CD4-positive, alpha-beta T cell treated with Interleukin-17A for 1 hour (primary cell): Measurements from ENCODE around the gene C18orf32.
"Not testable (repeated sequence)": the region's sequence is repeated elsewhere in the genome, so short reads cannot be mapped to it uniquely, and the experiment has no call there.

ENCODE experiments used
- DNase-seq: peaks from one replicate; pipeline ENCODE4 v3.0.0-alpha.2; 2020

Gene C18orf32

DNA sequence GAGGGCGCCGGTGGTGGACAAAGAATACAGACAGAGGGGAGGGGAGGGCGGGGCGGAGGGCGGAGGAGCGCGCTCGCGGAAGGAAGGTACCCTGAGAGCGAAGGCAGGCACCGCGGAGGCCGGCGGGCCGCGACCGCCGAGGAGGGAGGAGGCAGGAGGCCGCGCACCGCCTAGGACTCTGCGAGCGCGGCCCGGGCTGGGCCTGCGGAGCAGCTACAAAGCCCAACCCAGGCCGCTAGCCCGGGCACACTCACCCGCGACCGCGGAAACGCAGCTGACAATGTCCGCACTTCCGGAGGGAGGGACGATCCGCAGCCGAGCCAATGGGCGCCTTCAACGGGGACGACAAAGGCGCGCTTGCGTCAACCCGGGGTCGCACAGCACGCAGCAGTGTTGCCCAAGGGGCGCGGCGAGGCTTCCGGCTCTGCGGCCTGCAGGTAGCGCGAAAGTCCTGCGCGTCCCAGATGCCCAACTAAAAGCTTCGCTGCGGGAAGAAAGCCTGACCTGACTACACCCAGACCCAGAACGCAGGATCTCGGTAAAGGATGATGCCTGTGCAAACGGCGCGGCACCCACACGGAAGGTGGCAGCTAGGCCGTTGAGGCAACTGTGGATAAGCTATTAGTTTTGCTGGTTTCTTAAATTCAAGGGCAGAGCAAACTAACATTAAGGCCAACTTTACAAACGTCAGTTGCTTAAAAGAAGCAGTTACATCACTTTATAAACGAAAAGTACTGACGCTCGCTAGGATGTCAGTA, at the start of gene C18orf32:
C18orf32 (minus strand) TSS at position 282 of the 758 bp plus-strand sequence. CDS start 3,486 bp downstream, outside the sequence.
- peak; percentile 95 for DNase-seq

DNA sequence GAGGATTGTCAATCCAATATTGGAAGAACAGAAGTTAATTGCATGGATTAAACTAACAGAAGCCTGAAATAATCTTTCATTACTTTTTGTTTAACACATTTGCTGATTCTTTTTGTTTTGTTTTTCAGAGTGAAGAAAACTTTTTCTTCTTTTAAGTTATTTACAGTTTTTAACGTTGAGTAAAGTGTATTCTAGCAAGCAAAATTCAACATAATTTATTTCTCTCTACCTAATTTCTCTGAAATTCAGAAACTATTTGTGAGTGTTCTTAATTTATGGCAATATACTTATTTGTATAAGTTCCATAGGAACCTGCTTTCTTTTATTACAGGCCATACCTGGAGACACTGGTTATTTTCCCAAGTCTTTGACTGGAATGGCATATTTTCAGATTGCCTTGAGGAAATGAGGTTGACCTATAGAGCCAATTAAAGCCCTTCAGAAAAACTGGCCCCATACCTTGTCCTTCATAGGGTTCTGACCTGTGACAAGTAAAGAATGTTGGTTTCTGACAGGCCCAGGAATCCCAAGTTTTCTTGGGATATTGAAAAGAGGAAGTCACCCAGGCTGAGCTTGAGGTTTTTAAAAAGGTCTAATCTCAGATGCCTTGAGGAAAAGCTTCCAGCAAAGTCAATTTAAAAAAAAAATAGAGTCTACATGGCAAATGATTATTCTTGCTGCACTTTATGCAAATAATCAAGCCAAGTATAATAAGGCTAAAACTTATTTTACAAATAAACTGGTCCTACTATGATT, 48.0 kb upstream of the C18orf32 start:
- no peak for DNase-seq

DNA sequence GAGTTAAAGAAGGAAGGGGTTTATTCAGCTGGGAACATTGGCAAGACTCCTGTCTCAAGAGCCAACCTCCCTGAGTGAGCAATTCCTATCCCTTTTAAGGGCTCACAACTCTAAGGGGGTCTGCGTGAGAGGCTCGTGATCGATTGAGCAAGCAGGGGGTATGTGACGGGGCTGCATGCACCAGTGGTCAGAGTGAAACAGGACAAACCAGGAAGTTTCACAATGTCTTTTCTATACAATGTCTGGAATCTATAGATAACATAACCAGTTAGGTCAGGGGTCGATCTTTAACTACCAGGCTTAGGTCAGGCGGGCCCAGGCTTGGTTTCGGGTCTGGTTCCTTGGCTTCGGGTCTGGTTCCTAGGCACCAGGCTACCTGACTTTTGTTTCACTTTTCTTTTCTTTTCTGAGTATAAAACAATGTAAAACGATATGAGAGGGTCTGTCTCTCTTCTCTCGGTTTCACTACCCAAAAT, 44.7 kb upstream of the C18orf32 start:
- no peak for DNase-seq

DNA sequence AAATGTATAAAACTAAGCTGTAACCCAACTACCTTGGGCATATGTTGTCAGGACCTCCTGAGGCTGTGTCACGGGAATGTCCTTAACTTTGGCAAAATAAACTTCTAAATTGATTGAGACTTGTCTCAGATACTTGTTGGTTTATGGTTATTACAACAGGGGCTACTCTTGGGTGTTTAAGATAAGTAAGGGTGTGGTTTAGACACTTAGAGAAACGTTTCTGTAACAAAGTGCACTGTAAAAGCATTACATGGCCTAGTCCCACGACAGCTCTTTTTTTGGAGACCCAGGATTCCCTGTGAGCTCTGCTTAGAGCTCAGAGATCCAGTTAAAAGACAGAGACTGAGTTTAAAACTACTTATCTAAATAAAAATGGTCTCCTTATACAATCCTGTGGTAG, 42.6 kb upstream of the C18orf32 start:
- no peak for DNase-seq

DNA sequence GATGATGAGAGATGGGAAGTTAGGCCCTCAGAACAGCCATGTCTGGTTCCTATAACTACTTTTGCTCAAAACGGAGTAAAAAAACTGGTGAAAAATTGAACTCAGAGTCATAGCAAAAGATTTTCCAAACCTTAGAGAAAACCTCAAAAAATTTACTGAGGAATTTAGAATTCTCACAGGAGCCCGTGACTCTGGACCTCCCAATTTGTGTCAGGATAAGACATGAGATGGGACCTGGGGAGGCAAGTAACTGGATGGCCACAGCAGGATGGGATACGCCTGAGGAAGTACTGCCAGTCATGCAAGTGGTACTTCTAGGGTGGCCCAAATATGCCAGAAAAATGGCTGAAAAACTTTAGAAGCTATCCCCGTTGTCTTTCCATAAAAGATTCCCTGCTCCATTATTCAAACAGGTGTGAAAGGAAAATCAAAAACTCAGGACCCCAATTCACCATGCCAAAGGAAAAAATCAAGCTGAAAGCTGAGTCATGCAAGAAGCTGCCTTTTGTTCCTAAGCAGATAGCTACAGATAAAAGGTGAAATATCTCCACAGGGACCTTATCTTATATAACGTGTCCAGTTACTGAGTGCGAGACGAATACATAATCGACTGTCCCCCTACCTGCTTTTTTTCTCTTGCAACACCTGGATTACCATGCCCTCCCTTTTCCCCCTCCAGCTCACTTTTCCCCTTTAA, 40.7 kb upstream of the C18orf32 start:
- DNase-seq, result no peak

DNA sequence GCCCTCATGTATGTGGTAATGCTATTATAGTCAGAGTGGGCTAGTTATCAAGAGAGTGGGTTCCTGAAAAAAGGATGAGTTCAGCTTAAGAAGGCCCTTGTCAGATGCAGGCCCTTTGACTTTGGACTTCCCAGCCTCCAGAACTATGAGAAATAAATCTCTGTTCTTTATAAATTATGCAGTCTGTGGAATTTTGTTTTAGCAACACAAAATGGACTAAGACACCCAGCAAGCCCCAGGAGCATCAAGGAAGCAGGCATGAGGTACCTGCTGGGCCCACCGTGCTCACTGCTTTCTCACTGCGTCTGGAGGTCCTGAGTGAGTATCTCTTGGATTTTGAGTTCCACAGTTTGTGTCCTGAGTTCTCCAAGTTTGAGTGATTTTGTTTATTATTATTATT, 38.9 kb upstream of the C18orf32 start:
- DNase-seq, result no peak

DNA sequence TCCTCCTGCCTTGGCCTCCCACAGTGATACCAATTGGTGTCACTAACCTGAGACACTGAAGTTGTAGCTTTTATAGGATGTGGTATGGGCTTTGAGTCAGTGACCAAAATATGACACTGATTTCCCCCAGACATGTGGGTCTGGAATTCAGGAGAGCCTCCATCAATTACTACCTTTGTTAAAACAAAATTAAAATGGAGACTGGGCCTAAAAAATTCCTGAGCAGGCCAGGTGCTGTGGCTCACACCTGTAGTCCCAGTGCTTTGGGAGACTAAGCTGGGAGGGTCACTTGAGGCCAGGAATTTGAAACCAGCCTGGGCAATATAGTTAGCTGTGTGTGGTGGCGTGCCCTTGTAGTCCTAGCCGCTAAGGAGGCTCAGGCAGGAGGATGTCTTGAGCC, 37.9 kb upstream of the C18orf32 start:
- no peak for DNase-seq

DNA sequence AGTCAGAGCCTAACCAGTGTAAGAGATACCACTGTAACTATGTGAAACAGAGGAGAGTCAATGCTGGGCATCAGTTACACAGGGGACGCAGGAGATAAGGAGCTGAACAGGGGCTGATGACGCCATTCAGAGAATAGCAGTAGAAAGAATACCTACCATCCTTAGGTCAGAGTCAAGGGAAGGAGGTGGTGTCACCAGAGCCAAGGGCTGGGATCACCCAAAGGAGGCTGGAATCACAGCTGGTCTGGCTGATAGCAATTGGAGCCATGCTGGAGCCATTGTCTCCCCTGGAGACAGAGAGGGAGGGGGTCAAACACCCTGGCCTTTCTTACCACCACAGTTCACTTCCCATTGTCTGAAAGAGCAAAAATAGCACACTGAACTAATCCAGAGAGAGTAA, 37.3 kb upstream of the C18orf32 start:
- DNase-seq, result no peak

DNA sequence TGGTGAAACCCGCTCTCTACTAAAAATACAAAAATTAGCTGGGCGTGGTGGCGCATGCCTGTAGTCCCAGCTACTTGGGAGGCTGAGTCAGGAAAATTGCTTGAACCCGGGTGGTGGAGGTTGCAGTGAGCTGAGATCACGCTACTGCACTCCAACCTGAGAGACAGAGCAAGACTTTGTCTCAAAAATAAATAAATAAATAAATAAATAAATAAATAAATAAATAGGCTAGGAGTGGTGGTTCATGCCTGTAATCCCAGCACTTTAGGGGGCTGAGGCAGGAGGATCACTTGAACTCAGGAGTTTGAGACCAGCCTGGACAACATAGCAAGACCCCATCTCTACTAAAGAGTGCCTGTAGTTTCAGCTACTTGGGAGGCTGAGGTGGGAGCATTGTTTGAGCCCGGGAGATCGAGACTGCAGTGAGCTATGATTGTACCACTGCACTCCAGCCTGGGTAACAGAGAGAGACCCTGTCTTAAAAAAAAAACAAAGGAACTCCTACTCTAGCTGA, 36.6 kb upstream of the C18orf32 start:
- DNase-seq, result not testable (repeated sequence)

DNA sequence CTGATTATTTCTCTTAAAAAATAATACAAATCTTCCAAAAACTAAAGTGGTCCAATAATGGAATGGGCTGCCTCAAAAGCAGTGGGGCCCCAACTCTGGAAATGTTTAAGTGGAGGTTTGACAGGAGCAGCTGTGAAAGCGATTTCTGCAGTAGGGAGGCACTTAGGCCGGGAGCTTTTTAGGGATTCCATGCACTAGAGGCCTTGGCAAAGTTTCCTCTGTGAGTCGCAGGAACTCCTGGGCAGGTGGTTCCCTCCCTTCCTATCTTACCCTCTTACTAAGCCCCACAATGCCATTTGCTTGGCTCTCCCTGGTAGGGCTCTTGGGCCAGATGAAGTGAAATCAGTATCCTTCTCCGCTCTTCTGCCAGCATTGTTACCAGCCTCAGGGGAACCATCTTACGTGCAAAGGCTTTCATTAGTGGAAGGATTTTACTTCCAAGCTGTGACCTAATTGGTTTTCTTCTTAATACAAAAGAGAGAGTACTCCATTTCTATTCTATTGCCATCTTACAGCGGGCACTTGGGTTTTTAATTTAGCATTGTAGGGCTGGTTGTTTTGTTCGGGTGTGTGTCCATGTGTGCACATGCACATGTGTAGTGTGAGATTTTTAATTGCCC, 34.3 kb upstream of the C18orf32 start:
- no peak for DNase-seq

DNA sequence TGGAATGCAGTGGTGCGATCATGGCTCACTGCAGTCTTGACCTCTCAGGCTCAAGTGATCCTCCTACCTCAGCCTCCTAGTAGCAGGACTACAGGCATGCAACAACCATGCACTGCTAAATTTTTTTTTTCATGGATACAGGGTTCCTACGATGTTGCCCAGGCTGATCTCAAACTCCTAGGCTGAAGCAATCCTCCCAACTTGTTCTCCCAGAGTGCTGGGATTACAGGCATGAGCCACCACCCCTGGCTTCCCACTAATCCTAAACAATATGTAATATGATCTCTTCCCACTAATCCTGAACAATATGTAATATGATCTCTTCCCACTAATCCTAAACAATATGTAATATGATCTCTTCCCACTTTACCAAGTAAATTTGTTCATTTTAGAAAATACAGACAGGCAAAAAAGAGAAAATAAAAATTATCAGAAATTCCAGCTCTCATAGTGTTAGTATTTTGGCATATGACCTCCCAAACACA, 33.7 kb upstream of the C18orf32 start:
- DNase-seq, result no peak

DNA sequence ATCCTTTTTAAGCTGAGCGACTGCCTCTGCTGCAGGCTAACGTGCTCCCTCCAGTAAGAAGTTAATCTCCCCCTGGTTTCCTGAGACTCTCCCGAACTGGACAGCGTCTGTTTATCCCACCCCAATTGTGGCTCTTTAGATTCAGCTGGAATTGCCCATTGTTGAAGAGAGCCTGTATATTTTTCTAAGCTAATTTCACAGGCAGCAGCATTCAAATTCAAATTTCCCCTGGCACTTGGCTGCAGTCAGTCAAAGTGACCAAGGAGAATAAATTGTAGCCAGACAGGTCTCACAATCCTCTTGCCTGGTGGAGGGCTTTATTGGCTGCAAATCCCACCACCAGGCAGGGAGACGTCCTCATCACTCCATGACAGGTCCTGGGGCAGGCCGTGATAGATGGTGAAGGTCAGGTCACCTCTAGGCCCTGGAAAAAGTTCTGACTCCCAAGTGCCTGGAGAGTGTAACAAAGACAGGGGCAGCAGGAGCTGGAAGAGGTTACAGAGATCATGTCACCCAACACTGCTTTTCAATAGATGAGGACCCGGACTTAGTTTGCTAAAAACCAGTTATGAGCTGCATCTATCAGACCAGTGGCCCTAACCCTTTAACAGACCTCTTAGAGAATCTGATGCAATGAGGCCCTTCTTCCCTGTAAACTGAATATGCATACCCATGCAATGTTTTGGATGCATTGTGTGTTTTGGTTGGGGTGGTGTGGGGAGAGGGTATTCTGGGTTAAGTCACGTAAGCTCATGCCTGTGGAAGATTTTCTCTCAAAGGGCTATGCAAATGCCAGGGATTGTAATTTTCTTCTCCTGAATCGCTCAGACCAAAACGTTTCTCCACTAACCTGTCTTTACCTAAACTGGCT, 32.3 kb upstream of the C18orf32 start:
- no peak for DNase-seq

DNA sequence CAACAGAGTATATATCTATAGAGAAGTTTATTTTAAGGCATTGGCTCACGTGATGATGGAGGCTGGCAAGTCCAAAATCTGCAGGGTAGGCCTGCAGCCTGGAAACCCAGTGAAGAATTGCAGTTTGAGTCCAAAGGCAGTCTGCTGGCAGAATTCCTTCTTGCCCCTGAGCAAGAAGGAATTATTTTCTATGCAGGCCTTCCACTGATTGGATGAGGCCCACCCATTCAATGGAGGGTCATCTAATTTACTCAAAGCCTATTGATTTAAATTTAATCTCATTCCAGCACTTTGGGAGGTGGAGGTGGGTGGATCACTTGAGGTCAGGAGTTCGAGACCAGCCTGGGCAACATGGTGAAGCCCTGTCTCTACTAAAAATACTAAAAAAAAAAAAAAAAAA, 30.4 kb upstream of the C18orf32 start:
- DNase-seq, result no peak

DNA sequence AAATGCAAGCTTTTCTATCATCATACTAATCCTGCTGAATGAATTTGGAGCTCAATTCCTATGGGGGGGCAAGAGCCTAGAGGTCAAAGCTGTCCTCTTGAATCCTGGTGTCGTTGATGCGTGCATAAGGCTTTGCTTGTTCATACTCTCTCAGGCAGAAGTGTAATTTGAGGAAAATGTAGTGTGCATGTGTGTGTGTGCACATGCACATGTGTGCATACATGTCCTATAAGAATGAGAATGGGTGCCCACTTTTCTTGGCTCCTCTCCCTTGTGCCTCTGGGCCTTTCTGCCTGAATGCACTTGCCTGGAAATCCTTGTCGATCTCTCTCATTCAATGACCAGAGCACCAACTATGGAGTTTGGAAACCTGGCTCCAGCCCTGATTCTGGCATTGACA, 28.5 kb upstream of the C18orf32 start:
- DNase-seq, result no peak

DNA sequence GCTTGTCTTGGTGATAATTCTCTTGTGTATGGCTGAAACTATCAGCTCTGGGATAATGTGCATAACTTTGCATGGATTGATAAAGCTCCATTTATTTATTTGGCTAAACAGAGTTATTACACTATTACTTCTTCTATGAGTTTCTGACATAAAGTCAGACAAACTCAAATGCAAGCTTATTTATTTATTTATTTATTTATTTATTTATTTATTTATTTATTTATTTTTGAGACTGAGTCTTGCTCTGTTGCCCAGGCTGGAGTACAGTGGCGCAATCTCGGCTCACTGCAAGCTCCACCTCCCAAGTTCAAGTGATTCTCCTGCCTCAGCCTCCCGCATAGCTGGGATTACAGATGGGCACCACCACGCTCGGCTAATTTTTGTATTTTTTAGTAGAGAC, 28.0 kb upstream of the C18orf32 start:
- DNase-seq, result not testable (repeated sequence)

DNA sequence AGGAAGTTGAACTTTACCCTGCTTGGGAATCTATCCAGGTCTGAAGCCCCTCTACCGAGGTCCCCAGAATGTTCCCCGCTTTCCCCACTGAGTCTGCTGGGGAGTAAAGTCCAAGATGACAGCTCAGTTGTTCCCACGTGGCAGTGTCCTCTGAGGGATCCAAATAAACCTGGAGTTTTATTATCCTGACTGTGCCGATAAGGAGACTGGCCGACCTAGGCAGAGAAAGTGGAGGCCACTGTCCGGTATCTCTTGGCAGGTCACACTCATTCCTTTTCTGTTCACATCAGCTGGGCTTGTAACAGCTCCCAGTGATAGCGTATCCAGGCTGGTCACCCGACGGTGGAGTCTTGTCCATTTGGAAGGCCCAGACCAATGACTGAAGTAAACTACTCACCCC, 27.5 kb upstream of the C18orf32 start:
- no peak for DNase-seq

DNA sequence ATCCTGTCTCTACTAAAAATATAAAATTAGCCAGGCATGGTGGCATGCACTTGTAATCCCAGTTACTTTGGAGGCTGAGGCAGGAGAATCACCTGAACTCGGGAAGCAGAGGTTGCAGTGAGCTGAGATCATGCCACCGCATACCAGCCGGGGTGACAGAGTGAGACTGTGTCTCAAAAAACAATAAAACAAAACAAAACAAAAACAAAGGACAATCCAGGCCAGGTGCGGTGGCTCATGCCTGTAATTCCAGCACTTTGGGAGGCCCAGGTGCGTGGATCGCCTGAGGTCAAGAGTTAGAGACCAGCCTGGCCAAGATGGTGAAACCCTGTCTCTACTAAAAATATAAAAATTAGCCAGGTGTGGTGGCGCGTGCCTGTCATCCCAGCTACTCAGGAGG, 25.8 kb upstream of the C18orf32 start:
- not testable (repeated sequence) for DNase-seq

DNA sequence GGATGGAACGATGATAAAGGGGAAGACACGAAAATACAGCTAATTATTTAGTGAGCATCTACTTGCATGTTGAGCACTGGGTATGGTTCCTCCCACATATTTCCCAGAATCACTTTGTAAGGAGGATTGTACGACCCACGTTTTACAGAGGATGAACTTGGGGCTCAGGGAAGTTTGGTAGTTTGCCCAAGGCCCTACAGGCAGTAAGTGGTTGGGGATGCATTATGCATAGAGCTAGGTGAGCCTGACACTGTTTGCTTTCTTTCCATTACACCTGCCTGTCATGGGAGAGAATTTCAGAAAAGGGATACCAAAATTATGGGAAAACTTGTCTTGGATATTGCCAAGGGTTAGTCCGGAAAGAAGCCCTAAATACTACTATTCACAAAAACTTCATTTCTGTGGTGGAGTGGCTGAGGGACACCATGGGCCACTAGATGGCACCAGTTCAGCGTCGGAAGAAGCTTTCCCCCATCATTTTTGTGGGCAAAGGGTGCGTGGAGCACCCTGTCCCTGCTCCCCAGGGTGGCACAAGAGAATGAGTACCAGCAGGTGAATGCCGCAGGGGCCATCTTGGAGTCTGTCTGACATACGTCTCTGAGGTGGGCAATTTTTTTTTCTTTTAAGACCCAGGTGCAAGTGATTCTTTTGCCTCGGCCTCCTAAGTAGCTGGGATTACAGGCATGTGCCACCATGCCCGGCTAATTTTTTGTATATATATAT, 23.5 kb upstream of the C18orf32 start:
- peak; percentile 63 for DNase-seq

DNA sequence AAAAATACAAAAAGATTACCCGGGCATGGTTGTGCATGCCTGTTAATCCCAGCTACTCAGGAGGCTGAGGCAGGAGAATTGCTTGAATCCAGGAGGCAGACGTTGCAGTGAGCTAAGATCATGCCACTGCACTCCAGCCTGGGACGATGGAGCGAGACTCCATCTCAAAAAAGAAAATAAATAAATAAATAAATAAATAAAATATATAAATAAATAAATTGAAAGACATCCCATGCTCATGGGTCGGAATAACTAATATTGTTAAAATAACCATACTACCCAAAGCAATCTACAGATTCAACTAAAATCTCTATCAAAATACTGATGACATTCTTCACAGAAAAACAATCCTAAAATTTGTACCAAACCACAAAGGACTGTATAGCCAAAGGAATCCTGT, 19.4 kb upstream of the C18orf32 start:
- not testable (repeated sequence) for DNase-seq

DNA sequence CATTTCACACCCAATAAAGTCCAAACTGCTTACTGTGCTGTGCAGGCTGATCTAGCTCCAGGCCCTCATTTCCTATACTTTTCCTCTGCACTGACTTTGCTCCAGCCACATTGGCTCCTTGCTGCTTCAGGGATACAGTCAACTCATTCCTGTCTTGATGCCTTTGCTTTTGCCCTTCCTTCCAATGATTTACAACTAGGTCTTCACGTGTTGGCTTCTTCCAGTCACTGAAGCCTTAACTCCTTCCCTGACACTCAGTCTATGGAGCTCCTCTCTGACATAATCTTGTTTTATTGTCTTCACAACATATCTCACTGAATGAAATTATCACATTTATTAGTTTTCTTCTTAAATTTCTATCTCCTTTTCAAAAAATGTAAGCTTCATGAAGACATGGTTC, 16.9 kb upstream of the C18orf32 start:
- DNase-seq, result no peak
